Adrenal gland (tissue), 12 donors: ENCODE data around the gene STAT4. TPM values are rescaled to one million over a fixed set of nuclear protein-coding genes. Genes with fewer than 3 reads are reported as not detected.

Experiments
- DNase-seq, 7 donors: peaks; one replicate each; pipeline ENCODE4 v3.0.0-alpha.2; 2019 to 2020
- H3K27ac ChIP-seq, 5 donors: fragments of 200-600 bp; sonication (generic) in 4 of 5; 1 replicate in 3 of 5; 2 replicates in 2 of 5; pipeline versions ENCODE4 v1.5.1 to v1.8.0; 2016 to 2020; ENCODE audit warnings: mild to moderate bottlenecking in 1 of 5
- H3K27me3 ChIP-seq: fragments of 200-600 bp; 2 replicates; pipeline ENCODE4 v1.8.0; 2021
- H3K36me3 ChIP-seq, 2 donors: fragments of 200-600 bp; replicated peaks in 1 of 2; 1 replicate in 1 of 2; 2 replicates in 1 of 2; pipeline versions ENCODE4 v1.5.1 to v1.8.0; 2018 to 2022
- H3K4me1 ChIP-seq, 2 donors: fragments of 200-600 bp; replicated peaks in 1 of 2; 1 replicate in 1 of 2; 2 replicates in 1 of 2; pipeline versions ENCODE4 v1.5.1 to v1.8.0; 2018 to 2021
- H3K4me3 ChIP-seq, 4 donors: fragments of 200-600 bp; sonication (generic) in 3 of 4; one replicate each; pipeline ENCODE4 v1.5.1; 2016 to 2018
- H3K9me3 ChIP-seq, 3 donors: fragments of 200-600 bp; sonication (generic) in 1 of 3; replicated peaks in 1 of 3; 1 replicate in 2 of 3; 2 replicates in 1 of 3; pipeline versions ENCODE4 v1.5.1 to v1.8.0; 2016 to 2021
- CTCF ChIP-seq, 6 experiments: fragments of 450-650 bp in 4 of 6; fragments of 200-600 bp in 2 of 6; sonication (generic) in 1 of 6; IDR thresholded peaks; 1 replicate in 5 of 6; 2 replicates in 1 of 6; pipeline versions ENCODE4 v1.5.1 to v1.8.0; 2016 to 2021; ENCODE audit warnings: antibody characterized with exemption in 6 of 6, mild to moderate bottlenecking in 2 of 6, moderate library complexity in 1 of 6
- POLR2A ChIP-seq, 2 donors: fragments of 450-650 bp; IDR thresholded peaks; one replicate each; pipeline ENCODE4 v1.6.1; 2017; ENCODE audit warnings: antibody characterized with exemption in 2 of 2, mild to moderate bottlenecking in 2 of 2, moderate library complexity in 1 of 2
- WGBS, 4 donors: extraction: QIAGEN DNeasy Blood & Tissue Kit in 2 of 4; methylation state at CpG; one replicate each; pipeline versions ENCODE4 v1.1.5 to v1.1.7; 2013 to 2017; 5-methylcytosine and 5-hydroxymethylcytosine counted together
- intact Hi-C, 2 donors: fragments of 100-400 bp; cut with DNase I; formaldehyde crosslinking; loops; one replicate each; pipeline versions ENCODE4 v1.14.1 to v1.15.0; 2022 to 2023
- polyA plus RNA-seq, 3 donors: library from polyadenylated mRNA; stranded (reverse); fragments of 200-250 nt in 2 of 3; fragments of 350-450 nt in 1 of 3; fragmentation: Illumina TruSeq in 1 of 3; extraction: RNeasy Lipid Tissue Mini Kit (QIAGEN cat#74804) in 1 of 3; gene quantifications; one replicate each; pipeline ENCODE4 v1.2.3, GENCODE V29; 2013 to 2014
- total RNA-seq, 9 donors: library from RNA; depleted of rRNA in 4 of 9; stranded (reverse); fragments of >200 nt in 4 of 9; fragments of 120-200 nt in 1 of 9; fragmentation: NEBNext Ultra II Directional in 1 of 9; extraction: Animal tissue kit (Norgen Biotek cat#: 25700) in 1 of 9; gene quantifications; one replicate each; pipeline versions ENCODE4 v1.1.0 to v1.2.4, GENCODE V29; 2013 to 2023
- donor health status: healthy with polysubstance abuse.
- donor health status: Bipolar disorder and iron deficiency.
- donor health status: DM: yes; HTN: yes; CAD: no.
- donor health status: DM: no; HTN: no; CAD: no.
- donor health status: DM: no; HTN: no; CAD: no.
- donor health status: DM: yes; HTN: yes; CAD: no.

Gene STAT4
- total and polyA plus RNA-seq, 12 donors: 0.52 to 5.1 (median 1.4) TPM

GRCh38 chr2:191189112-191189635 lies 38.4 kb upstream of the STAT4 start:
- Histone ChIP-seq H3K4me1 (no peaks in the 10 kb centered on the region), H3K9me3 (no peaks in the 10 kb centered on the region), H3K27me3 (no peaks in the 10 kb centered on the region), H3K27ac (no peak overlapping the region), H3K4me3 (no peak overlapping the region), H3K36me3 (no peaks in the 10 kb centered on the region)
- TF ChIP-seq CTCF (IDR thresholded peaks at IDR 0.05): no peak
- no peak for TF ChIP-seq POLR2A (IDR thresholded peaks at IDR 0.05)
- no peak for DNase-seq
- WGBS, 4 donors: 84 to 92% (median 86%) methylated on average over 8 of the region's 8 CpGs
- intact Hi-C loops: no loop called here

- no peaks in the 10 kb centered on the region for H3K27me3 ChIP-seq
- H3K9me3 ChIP-seq: no peaks in the 10 kb centered on the region
- no peaks in the 10 kb centered on the region for H3K4me1 ChIP-seq
- H3K4me3 ChIP-seq: no peak overlapping the region
- no peaks in the 10 kb centered on the region for H3K36me3 ChIP-seq
- intact Hi-C loops: no loop called here
- WGBS, 4 donors: 82 to 87% (median 83%) methylated on average over 3 of the region's 3 CpGs
- DNase-seq: no peak
- TF ChIP-seq CTCF (IDR thresholded peaks at IDR 0.05): no peak
- no peak for TF ChIP-seq POLR2A (IDR thresholded peaks at IDR 0.05)
- H3K27ac ChIP-seq: no peak overlapping the region
These were observed 37.8 kb upstream of the STAT4 start for GRCh38 chr2:191188550-191189093.

- H3K4me1 ChIP-seq: no peaks in the 10 kb centered on the region
- 75 to 79% (median 77%) methylated on average over 9 of the region's 9 CpGs for WGBS, 4 donors
- TF ChIP-seq CTCF (IDR thresholded peaks at IDR 0.05): no peak
- TF ChIP-seq POLR2A (IDR thresholded peaks at IDR 0.05): no peak
- H3K27ac ChIP-seq: no peak overlapping the region
- intact Hi-C loops: no loop called here
- no peak for DNase-seq
- H3K27me3 ChIP-seq: no peaks in the 10 kb centered on the region
- H3K36me3 ChIP-seq: no peaks in the 10 kb centered on the region
- no peak overlapping the region for H3K4me3 ChIP-seq
- H3K9me3 ChIP-seq: no peaks in the 10 kb centered on the region
These were observed 36.5 kb upstream of the STAT4 start for GRCh38 chr2:191187105-191187829.

GRCh38 chr2:191184457-191184856 lies 33.7 kb upstream of the STAT4 start:
- TF ChIP-seq CTCF (IDR thresholded peaks at IDR 0.05) (no peak), POLR2A (IDR thresholded peaks at IDR 0.05) (no peak)
- WGBS, 4 donors: 54 to 69% (median 68%) methylated on average over 2 of the region's 2 CpGs
- H3K9me3 ChIP-seq: no peaks in the 10 kb centered on the region
- H3K27ac ChIP-seq: no peak overlapping the region
- H3K36me3 ChIP-seq: no peaks in the 10 kb centered on the region
- intact Hi-C loops: no loop called here
- H3K27me3 ChIP-seq: no peaks in the 10 kb centered on the region
- DNase-seq: no peak
- H3K4me1 ChIP-seq: no peaks in the 10 kb centered on the region
- no peak overlapping the region for H3K4me3 ChIP-seq
